H1 (cell line): Measurements from ENCODE around the gene PIK3CG. TPM values are rescaled to one million over a fixed set of nuclear protein-coding genes. Genes with fewer than 3 reads are reported as not detected.

Source experiments
- CTCF ChIA-PET: fragments of 300-600 bp; sonication (Branson Sonifier 250); formaldehyde crosslinking; loops from one replicate; lab custom pipeline; 2021; ENCODE audit not compliant: partially characterized antibody; lab: Charles Lee
- POLR2A ChIA-PET: fragments of 300-600 bp; sonication (Branson Sonifier 250); formaldehyde crosslinking; loops from one replicate; lab custom pipeline; 2021; ENCODE audit warnings: inconsistent platforms; ENCODE audit not compliant: partially characterized antibody; lab: Charles Lee
- DNase-seq, 2 experiments: peaks; one replicate each; pipeline versions ENCODE4 v3.0.0 to v3.0.0-alpha.2; 2010 to 2022; ENCODE audit warnings: low spot score in 2 of 2, low read depth in 1 of 2, mixed read lengths in 1 of 2
- FAIRE-seq: peaks from 2 replicates; lab custom pipeline; 2011; peaks lifted over from hg19 to GRCh38; lab: Jason Lieb, UNC
- H2AFZ ChIP-seq: 2 replicates; pipeline ENCODE4 v1.8.1; 2012; ENCODE audit warnings: low read length, inconsistent platforms
- H2AK5ac ChIP-seq: 2 replicates; pipeline ENCODE4 v1.6.1; 2013; ENCODE audit warnings: low read depth, low read length
- H2BK120ac ChIP-seq: replicated peaks from 2 replicates; pipeline ENCODE3; 2013; ENCODE audit warnings: low read depth, low read length, inconsistent platforms
- H2BK12ac ChIP-seq: 2 replicates; pipeline ENCODE4 v1.6.1; 2013; ENCODE audit warnings: low read depth, low read length
- H2BK15ac ChIP-seq: 2 replicates; pipeline ENCODE4 v1.6.1; 2013; ENCODE audit warnings: low read length
- H2BK20ac ChIP-seq: 2 replicates; pipeline ENCODE4 v1.6.1; 2013; ENCODE audit warnings: low read length
- H2BK5ac ChIP-seq: 2 replicates; pipeline ENCODE4 v1.6.1; 2013; ENCODE audit warnings: low read depth, low read length
- H3K14ac ChIP-seq: 2 replicates; pipeline ENCODE4 v1.6.1; 2013; ENCODE audit warnings: inconsistent platforms; ENCODE audit not compliant: insufficient read length
- H3K18ac ChIP-seq: 2 replicates; pipeline ENCODE4 v1.6.1; 2013; ENCODE audit warnings: low read length; ENCODE audit errors: extremely low read depth
- H3K23ac ChIP-seq: 2 replicates; pipeline ENCODE4 v1.6.1; 2013; ENCODE audit warnings: inconsistent platforms; ENCODE audit not compliant: insufficient read length
- H3K23me2 ChIP-seq: 2 replicates; pipeline ENCODE4 v1.6.1; 2013; ENCODE audit warnings: low read depth, low read length
- H3K27ac ChIP-seq: 2 replicates; pipeline ENCODE4 v1.6.1; 2011; ENCODE audit warnings: low read depth, low read length, inconsistent platforms
- H3K27me3 ChIP-seq, 4 experiments: replicated peaks in 1 of 4; 1 replicate in 1 of 4; 2 replicates in 3 of 4; pipeline versions ENCODE4 v1.6.1 to v1.8.1; 2011 to 2013; ENCODE audit warnings: low read length in 3 of 4, mild to moderate bottlenecking in 3 of 4, inconsistent platforms in 2 of 4, mixed read lengths in 2 of 4, moderate library complexity in 1 of 4; ENCODE audit not compliant: control insufficient read depth in 3 of 4, insufficient read depth in 3 of 4; ENCODE audit errors: extremely low read depth in 1 of 4
- H3K36me3 ChIP-seq, 4 experiments: 2 replicates each; pipeline versions ENCODE4 v1.6.1 to v1.8.1; 2011 to 2013; ENCODE audit warnings: mild to moderate bottlenecking in 4 of 4, low read length in 3 of 4, moderate library complexity in 2 of 4, control low read depth in 1 of 4, inconsistent platforms in 1 of 4; ENCODE audit not compliant: insufficient read depth in 4 of 4, control insufficient read depth in 2 of 4
- H3K4ac ChIP-seq: replicated peaks from 2 replicates; pipeline ENCODE3; 2013; ENCODE audit warnings: low read length, low read depth, mixed read lengths, inconsistent platforms; ENCODE audit not compliant: insufficient read length
- H3K4me1 ChIP-seq, 4 experiments: replicated peaks in 1 of 4; 1 replicate in 1 of 4; 2 replicates in 3 of 4; pipeline versions ENCODE4 v1.6.1 to v1.8.1; 2011 to 2013; ENCODE audit warnings: low read length in 3 of 4, inconsistent platforms in 2 of 4, mixed read lengths in 1 of 4; ENCODE audit not compliant: insufficient read depth in 4 of 4, control insufficient read depth in 3 of 4
- H3K4me2 ChIP-seq, 2 experiments: 2 replicates each; pipeline versions ENCODE4 v1.6.1 to v1.8.1; 2011 to 2013; ENCODE audit warnings: low read depth in 2 of 2, low read length in 2 of 2, control low read depth in 1 of 2, inconsistent platforms in 1 of 2, mild to moderate bottlenecking in 1 of 2; ENCODE audit not compliant: insufficient read depth in 1 of 2
- H3K4me3 ChIP-seq, 4 experiments: fragments of 200-600, 300-600 bp in 1 of 4; sonication (generic), shearing (Covaris generic), sonication (Bioruptor Twin) in 1 of 4; 2 replicates each; pipeline versions ENCODE4 v1.5.1 to v1.8.1; 2011 to 2016; ENCODE audit warnings: low read length in 4 of 4, low read depth in 3 of 4, control low read depth in 2 of 4, inconsistent platforms in 2 of 4, mild to moderate bottlenecking in 2 of 4, mixed read lengths in 1 of 4, moderate library complexity in 1 of 4; ENCODE audit not compliant: insufficient read depth in 2 of 4; ENCODE audit errors: extremely low read depth in 1 of 4
- H3K56ac ChIP-seq: replicated peaks from 2 replicates; pipeline ENCODE3; 2013; ENCODE audit warnings: low read depth, mild to moderate bottlenecking, mixed read lengths, low read length, inconsistent platforms; ENCODE audit not compliant: insufficient read length
- H3K79me1 ChIP-seq: 2 replicates; pipeline ENCODE4 v1.6.1; 2013; ENCODE audit warnings: low read depth, low read length, control low read depth
- H3K79me2 ChIP-seq, 2 experiments: 2 replicates each; pipeline versions ENCODE4 v1.6.1 to v1.8.1; 2012 to 2013; ENCODE audit warnings: low read length in 2 of 2, mild to moderate bottlenecking in 2 of 2, inconsistent platforms in 1 of 2; ENCODE audit not compliant: insufficient read depth in 2 of 2, control insufficient read depth in 1 of 2
- H3K9ac ChIP-seq, 4 experiments: replicated peaks in 1 of 4; 1 replicate in 1 of 4; 2 replicates in 3 of 4; pipeline versions ENCODE4 v1.6.1 to v1.8.1; 2011 to 2013; ENCODE audit warnings: low read depth in 3 of 4, low read length in 3 of 4, control low read depth in 2 of 4, mild to moderate bottlenecking in 2 of 4, moderate library complexity in 2 of 4, inconsistent platforms in 1 of 4; ENCODE audit errors: extremely low read depth in 1 of 4
- H3K9me3 ChIP-seq, 2 experiments: 2 replicates each; pipeline versions ENCODE4 v1.6.1 to v1.8.1; 2012 to 2013; ENCODE audit warnings: mild to moderate bottlenecking in 2 of 2, moderate library complexity in 2 of 2, control low read depth in 1 of 2, inconsistent platforms in 1 of 2, low read depth in 1 of 2, low read length in 1 of 2, mixed read lengths in 1 of 2; ENCODE audit not compliant: insufficient read depth in 2 of 2
- H4K20me1 ChIP-seq, 2 experiments: replicated peaks in 1 of 2; 2 replicates each; pipeline versions ENCODE3 to v1.8.1; 2011 to 2013; ENCODE audit warnings: inconsistent platforms in 2 of 2, low read length in 2 of 2, mild to moderate bottlenecking in 1 of 2; ENCODE audit not compliant: insufficient read depth in 2 of 2, control insufficient read depth in 1 of 2
- H4K5ac ChIP-seq: 2 replicates; pipeline ENCODE4 v1.6.1; 2013; ENCODE audit warnings: low read length, low read depth, mixed read lengths, inconsistent platforms; ENCODE audit not compliant: insufficient read length
- H4K8ac ChIP-seq: 2 replicates; pipeline ENCODE4 v1.8.0; 2013; ENCODE audit warnings: mild to moderate bottlenecking, moderate library complexity, low read length, inconsistent platforms; ENCODE audit not compliant: insufficient read depth; ENCODE audit errors: extremely low read depth
- H4K91ac ChIP-seq: replicated peaks from 2 replicates; pipeline ENCODE3; 2013; ENCODE audit warnings: low read length, mixed read lengths, inconsistent platforms; ENCODE audit not compliant: insufficient read length
- BRCA1 ChIP-seq: IDR thresholded peaks from 2 replicates; pipeline ENCODE4 v1.6.1; 2012; ENCODE audit warnings: low read depth, low read length, improper control_type of control experiment
- CHD1 ChIP-seq: IDR thresholded peaks from 2 replicates; pipeline ENCODE4 v1.6.1; 2012; ENCODE audit warnings: low read depth, low read length, improper control_type of control experiment
- HDAC6 ChIP-seq: IDR thresholded peaks from one replicate; pipeline ENCODE4 v1.7.1; 2012; ENCODE audit warnings: low read depth, mild to moderate bottlenecking, inconsistent platforms, low read length, moderate library complexity
- KDM5A ChIP-seq: fragments of 200-600 bp; IDR thresholded peaks from 2 replicates; pipeline ENCODE4 v1.7.1; 2012; ENCODE audit warnings: mild to moderate bottlenecking, low read length, inconsistent platforms, mixed read lengths
- NRF1 ChIP-seq: IDR thresholded peaks from 2 replicates; pipeline ENCODE4 v1.6.1; 2011; ENCODE audit warnings: mild to moderate bottlenecking, low read depth, low read length, improper control_type of control experiment
- POLR2A ChIP-seq, 2 experiments: IDR thresholded peaks; 1 replicate in 1 of 2; 2 replicates in 1 of 2; pipeline ENCODE4 v1.6.1; 2011; ENCODE audit warnings: low read depth in 2 of 2, low read length in 2 of 2, mild to moderate bottlenecking in 2 of 2; ENCODE audit errors: control extremely low read depth in 1 of 2
- RFX5 ChIP-seq: IDR thresholded peaks from 2 replicates; pipeline ENCODE4 v1.6.1; 2011; ENCODE audit warnings: low read depth, low read length, improper control_type of control experiment, borderline replicate concordance
- SAP30 ChIP-seq: fragments of 300-600 bp; sonication (generic); IDR thresholded peaks from 2 replicates; pipeline ENCODE4 v1.7.1; 2012; ENCODE audit warnings: low read length, moderate library complexity, mild to moderate bottlenecking, inconsistent platforms; ENCODE audit not compliant: insufficient read depth, insufficient replicate concordance
- SP4 ChIP-seq: IDR thresholded peaks from 2 replicates; pipeline ENCODE4 v1.6.1; 2012; ENCODE audit warnings: low read length, inconsistent platforms
- TAF1 ChIP-seq: IDR thresholded peaks from 2 replicates; pipeline ENCODE4 v1.6.1; 2011; ENCODE audit warnings: mild to moderate bottlenecking, low read depth, low read length
- TAF7 ChIP-seq: optimal IDR thresholded peaks from 2 replicates; pipeline ENCODE3; 2011; ENCODE audit warnings: low read depth, mild to moderate bottlenecking, inconsistent platforms, low read length, moderate library complexity, borderline replicate concordance
- TCF12 ChIP-seq: IDR thresholded peaks from 2 replicates; pipeline ENCODE4 v1.6.1; 2011; ENCODE audit warnings: low read depth, mild to moderate bottlenecking, low read length
- WGBS, 2 experiments: shearing (Covaris generic) in 1 of 2; methylation state at CpG; one replicate each; pipeline versions ENCODE4 v1.1.6 to v1.1.7; 2013 to 2015; ENCODE audit warnings: low lambda C conversion rate in 2 of 2, mixed read lengths in 2 of 2, inconsistent platforms in 1 of 2, low coverage in 1 of 2, missing lambda C conversion rate in 1 of 2; ENCODE audit not compliant: insufficient replicate concordance in 2 of 2, insufficient coverage in 1 of 2, insufficient read length in 1 of 2; ENCODE audit errors: extremely low coverage in 1 of 2, missing lambda C conversion rate in 1 of 2; 5-methylcytosine and 5-hydroxymethylcytosine counted together
- polyA plus RNA-seq, 7 experiments: library from polyadenylated mRNA; depleted of rRNA in 3 of 7; stranded (reverse) in 5 of 7; unstranded in 2 of 7; fragments of >200 nt in 5 of 7; fragments of 200-250 nt in 2 of 7; gene quantifications; 1 replicate in 5 of 7; 2 replicates in 1 of 7; 4 replicates in 1 of 7; pipeline versions ENCODE4 v1.2.1 to v1.2.3, GENCODE V29; 2011 to 2013; ENCODE audit warnings: missing spikeins in 2 of 7, mixed read lengths in 2 of 7
- total RNA-seq: library from RNA; stranded (reverse); fragmentation: NEBNext Ultra II Directional; extraction: Animal tissue kit (Norgen Biotek cat#: 25700); gene quantifications from 2 replicates; pipeline ENCODE4 v1.2.1, GENCODE V29; 2021

The PIK3CG gene
- total and polyA plus RNA-seq, 2 of the 8 experiments (the other 6 are each of a cell fraction or from before 2014, with no cell fraction given) = not detected

DNA sequence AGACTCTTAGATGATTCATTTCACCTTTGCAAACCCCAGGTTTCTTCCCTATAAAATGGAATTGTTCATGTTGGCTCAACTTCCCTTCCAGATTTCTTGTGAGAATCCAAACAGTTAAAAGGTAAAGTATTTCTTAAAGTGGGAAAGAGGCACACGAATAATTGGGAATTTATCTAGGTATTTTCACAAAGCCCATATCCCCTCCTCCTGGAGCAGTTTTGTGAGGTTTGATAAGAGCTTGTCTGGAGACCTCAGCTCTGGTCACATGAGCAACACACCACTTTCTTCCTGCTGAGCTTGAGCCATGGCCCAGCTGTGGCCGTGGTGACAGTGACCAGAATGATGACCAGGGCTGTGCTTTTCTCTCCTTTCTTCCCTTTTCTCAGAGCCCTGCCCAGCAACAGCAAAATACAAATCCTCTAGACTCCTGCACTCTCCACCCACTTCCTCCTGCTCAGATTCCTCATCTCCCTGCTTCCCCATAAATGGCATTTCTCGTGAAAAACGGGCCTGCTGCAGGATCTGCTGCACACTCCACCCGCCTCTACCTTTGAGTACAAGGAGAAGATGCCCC lies 87.7 kb downstream of the PIK3CG start:
- H2AK5ac ChIP-seq = no peak overlapping the region
- no peaks in the 10 kb centered on the region for H3K23me2 ChIP-seq
- 0 out of 2 replicates have a peak overlapping the region, but pooled peaks have one; percentile 45 for H2BK5ac ChIP-seq
- no peaks in the 10 kb centered on the region for H4K20me1 ChIP-seq
- H2BK12ac ChIP-seq = no peak overlapping the region
- no peaks in the 10 kb centered on the region for H3K27me3 ChIP-seq
- H3K4me1 ChIP-seq = no peaks in the 10 kb centered on the region; a peak in 1 of 7 replicates
- peak overlapping the region; percentile 33 for H2AFZ ChIP-seq
- DNase-seq (no peak), FAIRE-seq (no peak)
- H4K91ac ChIP-seq = no peak overlapping the region
- H3K4me3 ChIP-seq = no peak overlapping the region
- no peak overlapping the region for H3K4me2 ChIP-seq
- no peak overlapping the region for H4K8ac ChIP-seq
- WGBS, 2 experiments = 91% methylated on average over 5 of the region's 5 CpGs; no CpG with 5 or more reads in 1 of the 2 experiments
- H3K79me1 ChIP-seq = no peaks in the 10 kb centered on the region
- POLR2A ChIA-PET = no interaction called here
- no peaks in the 10 kb centered on the region for H3K79me2 ChIP-seq
- no peak overlapping the region for H3K4ac ChIP-seq
- H3K9me3 ChIP-seq = no peaks in the 10 kb centered on the region
- no peak overlapping the region for H4K5ac ChIP-seq
- no peaks in the 10 kb centered on the region for H3K36me3 ChIP-seq
- no peak overlapping the region for H2BK120ac ChIP-seq
- TF ChIP-seq KDM5A (no peak), BRCA1 (no peak), NRF1 (no peak), HDAC6 (no peak), POLR2A (IDR thresholded peaks at IDR 0.05; ENCODE audit: control extremely low read depth in 1 of 2, low read depth in 2 of 2, low read length in 2 of 2) (no peak), SAP30 (no peak), TAF1 (no peak), SP4 (no peak), RFX5 (no peak), TAF7 (no peak), CHD1 (no peak), TCF12 (no peak)
- H2BK20ac ChIP-seq = no peak overlapping the region
- H3K56ac ChIP-seq = no peak overlapping the region
- CTCF ChIA-PET = interaction anchor here (1.0 to 1.7 kb wide), 4 partner anchors 17 to 200 kb away, joined by 3 to 6 read pairs (median 4); no protein-coding TSS in a partner anchor
- H3K9ac ChIP-seq = no peak overlapping the region
- H3K18ac ChIP-seq = no peak overlapping the region
- no peak overlapping the region for H3K23ac ChIP-seq
- no peak overlapping the region; the same call in 1 of the 2 replicates for H2BK15ac ChIP-seq
- H3K14ac ChIP-seq = no peak overlapping the region
- H3K27ac ChIP-seq = no peak overlapping the region
